PFSK-1 (cell line): ENCODE data around the gene RNF207.

ENCODE experiments used
- FOXP2 ChIP-seq: optimal IDR thresholded peaks from 2 replicates; pipeline ENCODE3; 2011; ENCODE audit warnings: borderline replicate concordance, control low read depth, inconsistent platforms; ENCODE audit not compliant: insufficient read depth; ENCODE audit errors: extremely low read length, extremely low read depth
- POLR2AphosphoS5 ChIP-seq: IDR thresholded peaks from 2 replicates; pipeline ENCODE4 v1.6.1; 2012; ENCODE audit warnings: low read depth, mild to moderate bottlenecking, control low read depth, low read length, moderate library complexity
- REST ChIP-seq, 2 experiments: IDR thresholded peaks; 2 replicates each; pipeline versions ENCODE4 v1.6.1 to v1.8.0; 2011 to 2012; ENCODE audit warnings: low read depth in 2 of 2, low read length in 2 of 2, control low read depth in 1 of 2, inconsistent platforms in 1 of 2, mild to moderate bottlenecking in 1 of 2, moderate library complexity in 1 of 2; ENCODE audit not compliant: insufficient read depth in 1 of 2
- SIN3A ChIP-seq: IDR thresholded peaks from 2 replicates; pipeline ENCODE4 v1.6.1; 2012; ENCODE audit warnings: mild to moderate bottlenecking, low read length, moderate library complexity, borderline replicate concordance; ENCODE audit not compliant: insufficient read depth
- TAF1 ChIP-seq: IDR thresholded peaks from 2 replicates; pipeline ENCODE4 v1.6.1; 2012; ENCODE audit warnings: low read length, control low read depth, borderline replicate concordance; ENCODE audit not compliant: insufficient read depth

The RNF207 gene

GRCh38 chr1:6251233-6251632 lies 45.3 kb downstream of the RNF207 start:
- TF ChIP-seq SIN3A (no peak), REST (IDR thresholded peaks at IDR 0.05; ENCODE audit: insufficient read depth in 1 of 2, low read depth in 2 of 2, low read length in 2 of 2) (no peak), POLR2AphosphoS5 (no peak), FOXP2 (no peak), TAF1 (no peak)

DNA sequence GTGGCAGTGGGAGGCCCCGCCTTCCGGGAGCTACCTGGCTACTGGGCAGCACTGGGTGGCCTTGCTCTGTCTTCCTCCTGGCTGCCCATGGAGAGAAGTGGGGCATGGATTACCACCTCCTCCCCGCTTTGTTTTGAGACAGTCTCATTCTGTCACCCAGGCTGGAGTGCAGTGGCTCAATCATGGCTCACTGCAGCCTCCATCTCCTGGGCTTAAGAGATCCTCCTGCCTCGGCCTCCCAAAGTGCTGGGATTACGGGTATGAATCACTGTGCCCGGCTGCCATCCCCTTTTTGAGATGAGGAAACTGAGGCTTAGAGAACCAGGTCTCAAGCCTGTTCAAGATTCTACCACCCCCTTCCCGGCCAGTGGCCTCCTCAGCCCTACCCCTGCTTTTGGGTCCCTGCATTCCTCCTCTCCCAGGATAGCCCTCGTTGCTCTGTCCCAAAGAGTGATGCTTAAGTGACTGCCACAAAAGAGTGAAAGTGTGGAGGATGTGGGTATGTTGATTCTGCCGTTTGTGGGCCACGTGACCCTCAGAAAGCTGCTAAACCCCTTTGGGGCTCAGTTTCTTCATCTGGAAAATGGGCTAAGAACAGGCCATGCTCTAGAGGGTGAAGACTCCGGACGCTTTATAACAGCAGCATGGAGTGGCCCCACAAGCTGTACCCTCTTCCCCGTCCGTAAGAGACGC lies 45.9 kb downstream of the RNF207 start:
- TF ChIP-seq SIN3A (no peak), REST (IDR thresholded peaks at IDR 0.05; ENCODE audit: insufficient read depth in 1 of 2, low read depth in 2 of 2, low read length in 2 of 2) (no peak)

DNA sequence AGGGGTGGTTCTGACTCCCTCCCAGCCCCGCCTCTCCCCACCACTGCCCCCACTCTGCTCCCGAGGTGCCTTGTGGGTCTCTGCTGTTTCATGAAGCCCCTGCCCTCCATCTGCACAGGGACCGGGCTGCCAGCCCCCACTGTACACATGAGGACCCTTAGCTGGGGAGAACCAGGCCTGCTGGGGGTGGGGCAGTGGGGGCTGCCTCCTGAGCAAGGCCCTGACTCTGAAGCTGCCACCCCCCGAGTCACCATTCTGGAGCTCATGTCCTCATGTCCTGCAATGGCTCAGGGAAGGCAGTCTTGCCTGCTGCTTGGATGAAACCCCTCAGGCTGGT lies 46.4 kb downstream of the RNF207 start:
- TF ChIP-seq POLR2AphosphoS5 (no peak), FOXP2 (no peak), TAF1 (no peak), SIN3A (no peak), REST (IDR thresholded peaks at IDR 0.05; ENCODE audit: insufficient read depth in 1 of 2, low read depth in 2 of 2, low read length in 2 of 2) (no peak)

GRCh38 chr1:6253380-6253779 lies 47.5 kb downstream of the RNF207 start:
- TF ChIP-seq REST (IDR thresholded peaks at IDR 0.05; ENCODE audit: insufficient read depth in 1 of 2, low read depth in 2 of 2, low read length in 2 of 2): no peak

- TF ChIP-seq POLR2AphosphoS5 (no peak), SIN3A (no peak), REST (IDR thresholded peaks at IDR 0.05; ENCODE audit: insufficient read depth in 1 of 2, low read depth in 2 of 2, low read length in 2 of 2) (no peak), FOXP2 (no peak), TAF1 (no peak)
Measured at GRCh38 chr1:6254691-6255090, 48.8 kb downstream of the RNF207 start.
